HepG2 (cell line): ENCODE data around the gene SPDYE6. TPM values are rescaled to one million over a fixed set of nuclear protein-coding genes. Genes with fewer than 3 reads are reported as not detected.

ENCODE experiments used
- FIP1L1 ChIP-seq: fragments of 200-400 bp; formaldehyde crosslinking; IDR thresholded peaks from 2 replicates; pipeline ENCODE4 v1.6.1; 2018; ENCODE audit warnings: low read depth, mild to moderate bottlenecking, low read length, moderate library complexity, borderline replicate concordance; ENCODE audit not compliant: insufficient read depth
- NCOR1 ChIP-seq: fragments of 200-600 bp; sonication (generic); IDR thresholded peaks from 2 replicates; pipeline ENCODE4 v1.7.0; 2017; ENCODE audit warnings: antibody characterized with exemption, low read length, borderline replicate concordance
- NFIB ChIP-seq: sonication (generic); formaldehyde crosslinking; IDR thresholded peaks from 2 replicates; pipeline ENCODE4 v1.9.0; 2021; ENCODE audit warnings: missing genetic modification reagents, mild to moderate bottlenecking, borderline replicate concordance
- PITX1 ChIP-seq: sonication (generic); formaldehyde crosslinking; IDR thresholded peaks from 2 replicates; pipeline ENCODE4 v1.5.1; 2020; ENCODE audit warnings: mild to moderate bottlenecking, missing genetic modification reagents
- SALL2 ChIP-seq: sonication (generic); formaldehyde crosslinking; IDR thresholded peaks from 2 replicates; pipeline ENCODE4 v1.8.1; 2023; ENCODE audit warnings: mild to moderate bottlenecking, missing genetic modification reagents, inconsistent platforms
- SOX5 ChIP-seq: IDR thresholded peaks from 2 replicates; pipeline ENCODE4 v1.6.1; 2016; ENCODE audit warnings: borderline replicate concordance
- ZFP1 ChIP-seq: IDR thresholded peaks from 2 replicates; pipeline ENCODE4 v1.6.1; 2016
- ZFP36 ChIP-seq: fragments of 150-350 bp; IDR thresholded peaks from 2 replicates; pipeline ENCODE4 v1.6.1; 2018; ENCODE audit warnings: borderline replicate concordance, low read length, low read depth; ENCODE audit not compliant: partially characterized antibody
- ZFP82 ChIP-seq: sonication (generic); formaldehyde crosslinking; IDR thresholded peaks from 2 replicates; pipeline ENCODE4 v1.5.1; 2020; ENCODE audit warnings: mild to moderate bottlenecking, missing genetic modification reagents, borderline replicate concordance
- ZFP90 ChIP-seq: sonication (generic); formaldehyde crosslinking; IDR thresholded peaks from 2 replicates; pipeline ENCODE4 v1.8.0; 2022; ENCODE audit warnings: missing genetic modification reagents, mild to moderate bottlenecking, inconsistent platforms, borderline replicate concordance
- ZNF12 ChIP-seq: sonication (generic); formaldehyde crosslinking; IDR thresholded peaks from 2 replicates; pipeline ENCODE4 v1.5.0; 2020; ENCODE audit warnings: missing genetic modification reagents
- ZNF20 ChIP-seq: sonication (generic); formaldehyde crosslinking; IDR thresholded peaks from 2 replicates; pipeline ENCODE4 v1.4.0; 2020; ENCODE audit warnings: mild to moderate bottlenecking, moderate library complexity, missing genetic modification reagents
- ZNF251 ChIP-seq: sonication (generic); formaldehyde crosslinking; IDR thresholded peaks from 2 replicates; pipeline ENCODE4 v1.9.0; 2021; ENCODE audit warnings: mild to moderate bottlenecking, missing genetic modification reagents
- ZNF446 ChIP-seq: sonication (generic); formaldehyde crosslinking; IDR thresholded peaks from 2 replicates; pipeline ENCODE4 v1.5.0; 2020; ENCODE audit warnings: mild to moderate bottlenecking, missing genetic modification reagents
- ZNF572 ChIP-seq: sonication (generic); formaldehyde crosslinking; IDR thresholded peaks from 2 replicates; pipeline ENCODE4 v1.5.1; 2020; ENCODE audit warnings: mild to moderate bottlenecking, missing genetic modification reagents
- ZNF746 ChIP-seq: sonication (generic); formaldehyde crosslinking; IDR thresholded peaks from 2 replicates; pipeline ENCODE4 v1.8.0; 2022; ENCODE audit warnings: mild to moderate bottlenecking, missing genetic modification reagents
- ZNF83 ChIP-seq: sonication (generic); formaldehyde crosslinking; IDR thresholded peaks from 2 replicates; pipeline ENCODE4 v1.4.0; 2020; ENCODE audit warnings: missing genetic modification reagents, mild to moderate bottlenecking, borderline replicate concordance
- polyA plus RNA-seq, 8 experiments: library from polyadenylated mRNA; depleted of rRNA in 3 of 8; stranded (reverse) in 7 of 8; unstranded in 1 of 8; fragments of >200 nt; fragmentation: Illumina TruSeq in 4 of 8; extraction: Trizol in 4 of 8; gene quantifications; 2 replicates each; pipeline versions ENCODE4 v1.2.1 to v1.2.3, GENCODE V29; 2011 to 2016; ENCODE audit warnings: low read depth in 4 of 8, missing spikeins in 1 of 8, mixed read lengths in 1 of 8; ENCODE audit not compliant: insufficient read depth in 1 of 8
- total RNA-seq, 5 experiments: library from RNA; depleted of rRNA; stranded (reverse); fragments of >200 nt; fragmentation: Illumina TruSeq; extraction: Trizol; gene quantifications; 2 replicates each; pipeline ENCODE4 v1.2.3, GENCODE V29; 2016; ENCODE audit warnings: low read depth in 1 of 5
- TF ChIP-seq, protein P1 (sequence below): sonication (generic); formaldehyde crosslinking; IDR thresholded peaks from 2 replicates; pipeline ENCODE4 v1.8.0; 2022; ENCODE audit warnings: missing genetic modification reagents, mild to moderate bottlenecking, borderline replicate concordance
- TF ChIP-seq, protein P2 (sequence below): sonication (generic); formaldehyde crosslinking; IDR thresholded peaks from 2 replicates; pipeline ENCODE4 v1.5.1; 2020; ENCODE audit warnings: missing genetic modification reagents, mild to moderate bottlenecking, borderline replicate concordance
- TF ChIP-seq, protein P3 (sequence below): fragments of 450-650 bp; IDR thresholded peaks from 2 replicates; pipeline ENCODE4 v1.6.1; 2017
- TF ChIP-seq, protein P4 (sequence below): sonication (generic); formaldehyde crosslinking; IDR thresholded peaks from 2 replicates; pipeline ENCODE4 v1.4.0; 2020; ENCODE audit warnings: mild to moderate bottlenecking, missing genetic modification reagents
- TF ChIP-seq, protein P5 (sequence below): sonication (generic); formaldehyde crosslinking; IDR thresholded peaks from 2 replicates; pipeline ENCODE4 v1.4.0; 2020; ENCODE audit warnings: missing genetic modification reagents

The SPDYE6 gene
- total and polyA plus RNA-seq, 2 of the 13 experiments (the other 11 are each of a cell fraction or from before 2014, with no cell fraction given) = 0.07 TPM; not detected in 1

DNA sequence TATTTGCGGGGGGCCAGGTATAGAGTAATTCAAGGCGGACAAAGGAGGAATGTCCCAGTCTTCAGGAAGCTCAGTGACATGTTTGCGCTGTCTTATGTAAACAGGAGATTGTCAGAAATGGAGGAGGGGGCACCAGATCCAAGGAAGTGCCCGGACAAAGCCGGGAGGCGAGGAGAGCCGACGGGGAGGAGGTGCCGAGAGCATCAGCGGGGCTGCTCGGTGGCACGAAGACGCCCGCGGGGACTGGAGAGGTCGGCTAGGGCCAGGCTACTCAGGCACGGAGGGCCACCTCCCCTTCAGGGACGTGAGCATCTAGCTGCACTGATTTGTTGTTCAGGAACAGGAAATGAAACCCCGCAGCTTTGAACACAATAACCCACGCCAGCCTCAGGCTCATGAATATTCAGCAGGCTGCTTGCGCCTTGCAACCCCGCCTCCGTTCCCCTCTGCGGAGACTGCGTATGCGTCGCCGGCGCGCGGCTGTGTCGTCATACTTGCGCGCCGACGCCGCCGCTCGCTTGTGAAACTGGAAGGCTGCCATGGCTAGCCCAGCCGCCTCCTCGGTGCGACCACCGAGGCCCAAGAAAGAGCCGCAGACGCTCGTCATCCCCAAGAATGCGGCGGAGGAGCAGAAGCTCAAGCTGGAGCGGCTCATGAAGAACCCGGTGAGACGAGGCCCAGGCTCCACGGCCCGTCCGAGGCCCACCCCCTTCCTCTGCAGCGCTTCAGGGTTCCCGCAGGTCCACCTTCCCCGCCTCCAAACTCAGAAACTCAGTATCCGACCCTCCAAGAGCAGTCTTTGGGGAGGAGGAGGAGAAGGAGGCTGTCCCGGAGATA lies 39.8 kb upstream of the SPDYE6 start, which contains the start of gene PRKRIP1 (continued):
- TF ChIP-seq FIP1L1 (peak; percentile 86; the same call in 1 of the 2 replicates), ZNF251 (CRISPR knock-in tag) (no peak), ZNF20 (CRISPR knock-in tag) (no peak), ZFP90 (CRISPR knock-in tag) (peak; percentile 55; the same call in 1 of the 2 replicates), ZFP82 (CRISPR knock-in tag) (no peak), ZNF746 (CRISPR knock-in tag) (no peak), ZNF446 (CRISPR knock-in tag) (no peak), SALL2 (peak; percentile 66), PITX1 (peak; percentile 16; the same call in 1 of the 2 replicates), SOX5 (CRISPR knock-in tag) (no peak; the same call in 1 of the 2 replicates), ZFP1 (CRISPR knock-in tag) (no peak), NCOR1 (no peak), ZNF12 (CRISPR knock-in tag) (no peak), ZNF572 (no peak), ZFP36 (no peak), ZNF83 (CRISPR knock-in tag) (no peak), NFIB (no peak)
- TF ChIP-seq, protein P1, sequence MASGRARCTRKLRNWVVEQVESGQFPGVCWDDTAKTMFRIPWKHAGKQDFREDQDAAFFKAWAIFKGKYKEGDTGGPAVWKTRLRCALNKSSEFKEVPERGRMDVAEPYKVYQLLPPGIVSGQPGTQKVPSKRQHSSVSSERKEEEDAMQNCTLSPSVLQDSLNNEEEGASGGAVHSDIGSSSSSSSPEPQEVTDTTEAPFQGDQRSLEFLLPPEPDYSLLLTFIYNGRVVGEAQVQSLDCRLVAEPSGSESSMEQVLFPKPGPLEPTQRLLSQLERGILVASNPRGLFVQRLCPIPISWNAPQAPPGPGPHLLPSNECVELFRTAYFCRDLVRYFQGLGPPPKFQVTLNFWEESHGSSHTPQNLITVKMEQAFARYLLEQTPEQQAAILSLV (CRISPR knock-in tag) = peak; percentile 77; the same call in 1 of the 2 replicates
- TF ChIP-seq, protein P2, sequence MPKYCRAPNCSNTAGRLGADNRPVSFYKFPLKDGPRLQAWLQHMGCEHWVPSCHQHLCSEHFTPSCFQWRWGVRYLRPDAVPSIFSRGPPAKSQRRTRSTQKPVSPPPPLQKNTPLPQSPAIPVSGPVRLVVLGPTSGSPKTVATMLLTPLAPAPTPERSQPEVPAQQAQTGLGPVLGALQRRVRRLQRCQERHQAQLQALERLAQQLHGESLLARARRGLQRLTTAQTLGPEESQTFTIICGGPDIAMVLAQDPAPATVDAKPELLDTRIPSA (CRISPR knock-in tag) = no peak
- TF ChIP-seq, protein P3, sequence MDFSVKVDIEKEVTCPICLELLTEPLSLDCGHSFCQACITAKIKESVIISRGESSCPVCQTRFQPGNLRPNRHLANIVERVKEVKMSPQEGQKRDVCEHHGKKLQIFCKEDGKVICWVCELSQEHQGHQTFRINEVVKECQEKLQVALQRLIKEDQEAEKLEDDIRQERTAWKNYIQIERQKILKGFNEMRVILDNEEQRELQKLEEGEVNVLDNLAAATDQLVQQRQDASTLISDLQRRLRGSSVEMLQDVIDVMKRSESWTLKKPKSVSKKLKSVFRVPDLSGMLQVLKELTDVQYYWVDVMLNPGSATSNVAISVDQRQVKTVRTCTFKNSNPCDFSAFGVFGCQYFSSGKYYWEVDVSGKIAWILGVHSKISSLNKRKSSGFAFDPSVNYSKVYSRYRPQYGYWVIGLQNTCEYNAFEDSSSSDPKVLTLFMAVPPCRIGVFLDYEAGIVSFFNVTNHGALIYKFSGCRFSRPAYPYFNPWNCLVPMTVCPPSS = no peak
- TF ChIP-seq, protein P4, sequence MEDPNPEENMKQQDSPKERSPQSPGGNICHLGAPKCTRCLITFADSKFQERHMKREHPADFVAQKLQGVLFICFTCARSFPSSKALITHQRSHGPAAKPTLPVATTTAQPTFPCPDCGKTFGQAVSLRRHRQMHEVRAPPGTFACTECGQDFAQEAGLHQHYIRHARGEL = 0 out of 2 replicates have a peak, but pooled peaks have one; percentile 64
- TF ChIP-seq, protein P5, sequence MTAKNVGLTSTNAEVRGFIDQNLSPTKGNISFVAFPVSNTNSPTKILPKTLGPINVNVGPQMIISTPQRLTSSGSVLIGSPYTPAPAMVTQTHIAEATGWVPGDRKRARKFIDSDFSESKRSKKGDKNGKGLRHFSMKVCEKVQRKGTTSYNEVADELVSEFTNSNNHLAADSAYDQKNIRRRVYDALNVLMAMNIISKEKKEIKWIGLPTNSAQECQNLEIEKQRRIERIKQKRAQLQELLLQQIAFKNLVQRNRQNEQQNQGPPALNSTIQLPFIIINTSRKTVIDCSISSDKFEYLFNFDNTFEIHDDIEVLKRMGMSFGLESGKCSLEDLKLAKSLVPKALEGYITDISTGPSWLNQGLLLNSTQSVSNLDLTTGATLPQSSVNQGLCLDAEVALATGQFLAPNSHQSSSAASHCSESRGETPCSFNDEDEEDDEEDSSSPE (CRISPR knock-in tag) = no peak; the same call in 1 of the 2 replicates
